Brain microvascular endothelial cell (primary cell): ENCODE results near the gene IFT74.

Experiments used
- DNase-seq: peaks from one replicate; pipeline ENCODE4 v3.0.0-alpha.2; 2020
- H3K27ac ChIP-seq: fragments of 250-450 bp; sonication (Bioruptor Pico); 2 replicates; pipeline ENCODE4 v1.5.1; 2020; ENCODE audit warnings: mild to moderate bottlenecking, moderate library complexity
- H3K27me3 ChIP-seq: fragments of 250-450 bp; sonication (Bioruptor Pico); replicated peaks from 2 replicates; pipeline ENCODE4 v1.5.1; 2020; ENCODE audit warnings: mild to moderate bottlenecking
- H3K36me3 ChIP-seq: fragments of 250-450 bp; sonication (Bioruptor Pico); replicated peaks from 2 replicates; pipeline ENCODE4 v1.5.1; 2020; ENCODE audit warnings: mild to moderate bottlenecking
- H3K4me3 ChIP-seq: 2 replicates; pipeline ENCODE4 v1.5.1; 2011; ENCODE audit warnings: low read depth, mild to moderate bottlenecking, control low read depth, low read length, moderate library complexity
- in situ Hi-C: cut with HindIII; loops from 2 replicates; pipeline ENCODE4 v1.10.0; 2017; ENCODE audit warnings: low sequenced_read_pairs, low pct_ligation_motif_present
- TF ChIP-seq, protein P1 (sequence below): IDR thresholded peaks from 2 replicates; pipeline ENCODE4 v1.5.1; 2011; ENCODE audit warnings: low read depth, mild to moderate bottlenecking, moderate library complexity, low read length, control low read depth, inconsistent platforms; ENCODE audit errors: missing control alignments

IFT74 gene

DNA sequence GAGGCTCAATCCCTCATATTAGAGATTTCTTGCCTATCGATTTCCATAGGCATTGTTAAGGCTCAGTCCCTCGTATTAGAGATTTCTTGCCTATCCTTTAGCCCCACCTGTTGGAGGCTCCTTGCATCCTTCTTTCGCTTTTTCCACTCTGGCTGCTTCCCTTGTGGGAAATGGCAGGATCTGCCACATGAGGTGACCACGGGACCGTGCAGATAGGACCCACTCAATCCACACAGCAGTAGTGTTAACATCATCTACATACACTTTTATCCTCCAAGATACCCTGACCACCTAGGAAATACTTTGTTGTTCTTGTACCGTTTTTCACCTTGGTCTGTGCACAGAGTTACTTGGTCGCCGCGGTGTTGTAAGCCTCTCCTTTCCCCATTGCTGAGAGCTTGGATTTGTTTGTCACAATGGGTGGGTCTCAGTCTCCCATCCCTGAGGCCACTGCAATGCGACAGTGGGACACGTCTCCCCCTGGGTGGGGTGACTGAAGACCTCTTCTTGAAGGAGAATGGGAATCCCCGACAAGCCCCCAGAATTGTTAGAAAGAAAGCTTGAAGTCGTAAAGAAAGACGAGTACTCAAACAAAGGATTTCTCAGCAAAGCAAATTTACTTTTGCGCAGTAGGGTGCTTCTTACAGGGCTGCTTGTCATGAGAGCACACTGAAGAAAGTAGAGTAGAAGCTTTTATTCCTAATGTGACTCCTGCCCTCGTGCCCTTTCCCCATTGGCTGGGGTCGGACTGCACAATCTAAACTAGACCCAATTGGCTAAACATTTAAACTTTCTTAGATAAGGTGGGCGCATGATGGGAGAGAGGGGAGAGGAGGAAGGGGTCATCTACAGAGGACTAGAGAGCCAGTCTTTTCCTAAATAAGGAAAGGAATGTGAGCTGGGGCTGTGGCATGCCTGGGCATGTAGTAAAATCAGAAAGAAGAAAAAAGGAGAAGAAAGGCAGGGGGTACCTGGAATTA is 19.8 kb downstream of the IFT74 start:
- Histone ChIP-seq H3K4me3 (no peak overlapping the region), H3K27me3 (no peaks in the 10 kb centered on the region), H3K27ac (no peak overlapping the region), H3K36me3 (no peaks in the 10 kb centered on the region)
- peak; percentile 34 for DNase-seq
- in situ Hi-C loops = no loop called here
- TF ChIP-seq, protein P1, sequence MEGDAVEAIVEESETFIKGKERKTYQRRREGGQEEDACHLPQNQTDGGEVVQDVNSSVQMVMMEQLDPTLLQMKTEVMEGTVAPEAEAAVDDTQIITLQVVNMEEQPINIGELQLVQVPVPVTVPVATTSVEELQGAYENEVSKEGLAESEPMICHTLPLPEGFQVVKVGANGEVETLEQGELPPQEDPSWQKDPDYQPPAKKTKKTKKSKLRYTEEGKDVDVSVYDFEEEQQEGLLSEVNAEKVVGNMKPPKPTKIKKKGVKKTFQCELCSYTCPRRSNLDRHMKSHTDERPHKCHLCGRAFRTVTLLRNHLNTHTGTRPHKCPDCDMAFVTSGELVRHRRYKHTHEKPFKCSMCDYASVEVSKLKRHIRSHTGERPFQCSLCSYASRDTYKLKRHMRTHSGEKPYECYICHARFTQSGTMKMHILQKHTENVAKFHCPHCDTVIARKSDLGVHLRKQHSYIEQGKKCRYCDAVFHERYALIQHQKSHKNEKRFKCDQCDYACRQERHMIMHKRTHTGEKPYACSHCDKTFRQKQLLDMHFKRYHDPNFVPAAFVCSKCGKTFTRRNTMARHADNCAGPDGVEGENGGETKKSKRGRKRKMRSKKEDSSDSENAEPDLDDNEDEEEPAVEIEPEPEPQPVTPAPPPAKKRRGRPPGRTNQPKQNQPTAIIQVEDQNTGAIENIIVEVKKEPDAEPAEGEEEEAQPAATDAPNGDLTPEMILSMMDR = peak; percentile 74

DNA sequence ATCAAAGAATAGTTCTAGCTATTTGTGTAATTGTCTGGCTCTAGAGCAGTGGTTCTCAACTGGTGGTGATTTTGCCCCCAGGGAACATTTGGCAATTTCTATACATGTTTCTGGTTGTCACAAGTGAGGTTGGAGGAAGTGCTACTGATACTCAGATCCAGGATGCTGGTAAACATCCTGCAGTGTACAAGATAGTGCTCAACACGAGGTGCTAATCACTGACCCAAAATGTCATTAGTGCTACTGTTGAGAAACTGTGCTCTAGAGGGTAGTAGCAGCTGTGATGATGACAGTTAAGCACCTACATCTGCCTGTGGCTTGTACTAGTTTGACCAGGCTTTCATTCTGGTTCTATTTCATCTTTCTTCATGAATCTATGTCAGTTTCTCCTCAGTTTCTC is 27.1 kb downstream of the IFT74 start:
- in situ Hi-C loops = no loop called here
- Histone ChIP-seq H3K4me3 (no peak overlapping the region), H3K27ac (no peak overlapping the region), H3K27me3 (no peaks in the 10 kb centered on the region), H3K36me3 (peaks cover 4% of the 10 kb centered on the region)
- DNase-seq = no peak
- TF ChIP-seq, protein P1 = no peak

GRCh38 chr9:26995810-26996209 is 39.6 kb downstream of the IFT74 start:
- no peak for DNase-seq
- in situ Hi-C loops = no loop called here
- TF ChIP-seq, protein P1 = no peak
- H3K27ac ChIP-seq = no peak overlapping the region
- no peaks in the 10 kb centered on the region for H3K36me3 ChIP-seq
- H3K27me3 ChIP-seq = no peaks in the 10 kb centered on the region
- H3K4me3 ChIP-seq = no peak overlapping the region

DNA sequence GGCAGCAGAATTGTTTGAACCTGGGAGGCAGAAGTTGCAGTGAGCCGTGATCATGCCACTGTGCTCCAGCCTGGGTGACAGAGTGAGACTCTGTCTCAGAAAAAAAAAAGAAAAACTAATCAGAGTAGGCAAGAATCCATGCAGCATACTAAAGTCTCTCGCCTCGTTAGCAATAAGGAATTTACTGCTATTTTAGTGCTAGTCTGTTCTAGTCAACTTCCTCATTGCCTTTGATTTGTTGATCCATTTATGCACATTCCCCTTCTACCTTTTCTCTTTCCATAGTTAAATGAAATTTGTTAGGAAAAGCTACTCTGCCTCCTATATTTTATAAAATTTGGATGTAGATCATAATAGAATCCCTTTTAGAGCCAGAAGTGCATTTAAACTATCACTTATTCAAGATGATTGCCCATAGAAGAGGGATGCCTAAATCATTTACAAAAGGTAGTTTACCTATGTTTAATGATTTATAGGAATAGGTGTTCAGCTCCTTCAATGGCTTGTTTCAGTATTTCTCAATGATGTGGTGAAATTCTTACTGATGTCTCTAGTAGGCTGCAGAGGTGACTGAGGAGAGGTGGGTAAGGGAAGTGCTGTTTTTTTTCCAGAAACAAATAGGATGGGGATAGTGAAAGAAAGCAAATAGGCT is 47.3 kb downstream of the IFT74 start:
- H3K36me3 ChIP-seq = no peaks in the 10 kb centered on the region
- H3K27me3 ChIP-seq = no peaks in the 10 kb centered on the region
- no peak overlapping the region for H3K4me3 ChIP-seq
- in situ Hi-C loops = no loop called here
- H3K27ac ChIP-seq = no peak overlapping the region
- TF ChIP-seq, protein P1 = no peak
- DNase-seq = no peak

DNA sequence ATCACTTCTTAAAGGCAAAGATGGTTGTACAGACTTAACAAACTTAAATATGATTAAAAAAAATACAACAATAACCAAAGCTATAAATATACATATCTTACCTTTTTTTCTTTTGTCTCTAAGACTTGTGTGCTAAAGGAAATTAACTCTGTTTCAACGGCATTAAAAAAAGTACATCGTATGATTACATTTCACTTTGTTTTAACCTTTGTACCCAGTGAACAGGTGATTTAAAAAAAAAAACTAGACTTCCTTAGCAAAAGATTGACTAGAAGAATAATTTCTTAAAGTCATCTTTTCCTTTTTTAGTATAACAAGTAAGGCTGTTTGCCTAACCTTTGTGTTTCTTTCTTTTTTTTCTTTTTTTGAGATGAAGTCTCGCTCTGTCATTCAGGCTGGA is 49.3 kb downstream of the IFT74 start, which contains the start of gene LRRC19:
Gene LRRC19 (minus strand): TSS at position 182 of the 400 bp plus-strand sequence. CDS start 5,978 bp downstream, outside the sequence.
- H3K4me3 ChIP-seq = no peak within 1 kb of the TSS
- in situ Hi-C loops = no loop called here
- TF ChIP-seq, protein P1 = no peak
- H3K27me3 ChIP-seq = no peaks in the 10 kb centered on the region
- no peaks in the 10 kb centered on the region for H3K36me3 ChIP-seq
- no peak for DNase-seq
- no peak within 1 kb of the TSS for H3K27ac ChIP-seq
